Activated CD8-positive, alpha-beta memory T cell treated with anti-CD3 and anti-CD28 coated beads, Interleukin-2, amount 50 U/mL, for 24 hours (primary cell): ENCODE data around the gene LAMP1.
"Not testable (repeated sequence)": the region's sequence is repeated elsewhere in the genome, so short reads cannot be mapped to it uniquely, and the experiment has no call there.

Experiments used
- DNase-seq: peaks from one replicate; pipeline ENCODE4 v3.0.0-alpha.2; 2020; ENCODE audit errors: extremely low read depth

The LAMP1 gene, protein sequence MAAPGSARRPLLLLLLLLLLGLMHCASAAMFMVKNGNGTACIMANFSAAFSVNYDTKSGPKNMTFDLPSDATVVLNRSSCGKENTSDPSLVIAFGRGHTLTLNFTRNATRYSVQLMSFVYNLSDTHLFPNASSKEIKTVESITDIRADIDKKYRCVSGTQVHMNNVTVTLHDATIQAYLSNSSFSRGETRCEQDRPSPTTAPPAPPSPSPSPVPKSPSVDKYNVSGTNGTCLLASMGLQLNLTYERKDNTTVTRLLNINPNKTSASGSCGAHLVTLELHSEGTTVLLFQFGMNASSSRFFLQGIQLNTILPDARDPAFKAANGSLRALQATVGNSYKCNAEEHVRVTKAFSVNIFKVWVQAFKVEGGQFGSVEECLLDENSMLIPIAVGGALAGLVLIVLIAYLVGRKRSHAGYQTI

DNA sequence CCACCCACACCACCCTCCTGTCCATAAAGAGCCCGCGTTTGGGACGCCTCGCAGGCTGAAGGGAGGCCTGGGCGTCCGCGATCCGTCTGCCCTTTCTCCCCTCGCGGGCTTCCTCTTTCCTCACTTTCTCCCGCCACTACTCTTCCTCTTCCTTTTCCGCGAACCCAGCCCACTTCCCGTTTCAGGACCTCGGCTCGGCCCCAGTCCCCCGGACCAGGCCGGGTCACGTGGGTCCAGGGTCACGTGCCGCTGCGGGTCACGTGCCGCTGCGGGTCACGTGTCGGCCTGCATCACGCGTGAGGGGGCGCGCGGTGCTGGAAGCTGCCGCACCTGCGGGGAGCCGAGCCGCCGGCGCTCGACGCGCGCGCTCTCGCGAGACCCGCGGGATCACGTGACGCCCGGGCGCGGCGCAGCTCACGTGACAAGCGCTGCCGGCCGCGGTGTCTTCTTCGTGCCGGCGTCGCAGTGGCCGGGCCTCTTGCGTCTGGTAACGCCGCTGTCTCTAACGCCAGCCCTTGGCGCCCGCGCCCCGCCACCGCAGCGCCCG lies at the start of gene LAMP1:
LAMP1 (plus strand) TSS at position 417 of the 547 bp plus-strand sequence. CDS start 196 bp downstream, outside the sequence.
- DNase-seq, result peak; percentile 93

DNA sequence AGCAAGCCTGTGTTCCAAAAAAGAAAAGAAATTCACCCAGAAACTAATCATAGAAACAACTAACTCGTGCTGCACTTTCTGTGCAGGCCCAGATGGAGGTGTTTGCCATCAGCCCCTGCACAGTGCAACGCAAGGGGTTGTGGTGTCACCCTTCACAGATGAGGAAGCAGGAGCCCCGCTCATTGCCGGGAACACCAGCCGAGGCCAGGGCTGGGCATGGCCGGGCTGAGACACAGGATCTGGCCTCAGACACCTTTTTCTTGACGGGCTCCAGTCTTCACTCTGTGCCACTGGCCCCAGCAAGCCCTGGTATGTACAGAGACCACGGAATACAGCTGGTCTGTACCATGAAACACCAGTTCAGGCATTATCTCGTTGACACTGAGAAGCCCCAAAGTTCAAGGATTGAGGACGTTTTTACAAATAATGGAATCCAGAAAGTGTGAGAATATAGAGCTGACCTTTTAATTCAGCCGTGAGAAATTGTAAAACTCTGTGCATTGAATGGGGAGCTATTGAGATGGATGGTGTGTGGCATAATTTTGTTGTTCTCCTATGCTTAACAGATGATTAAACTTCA lies 44.4 kb upstream of the LAMP1 start:
- DNase-seq, result no peak

DNA sequence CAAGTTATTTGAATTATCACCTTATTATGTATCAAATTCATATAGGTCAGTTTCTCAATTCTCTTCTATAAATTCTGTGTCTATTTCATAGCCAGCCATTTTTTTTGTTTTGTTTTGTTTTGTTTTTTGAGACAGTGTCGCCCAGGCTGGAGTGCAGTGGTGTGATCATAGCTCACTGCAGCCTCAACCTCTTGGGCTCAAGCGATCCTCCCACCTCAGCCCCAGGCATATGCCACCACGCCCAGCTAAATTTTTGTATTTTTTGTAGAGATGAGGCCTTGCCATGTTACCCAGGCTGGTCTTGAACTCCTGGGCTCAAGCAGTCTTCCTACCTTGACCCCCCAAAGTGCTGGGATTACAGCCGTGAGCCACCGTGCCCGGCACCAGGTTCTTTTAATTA lies 39.1 kb upstream of the LAMP1 start:
- DNase-seq, result not testable (repeated sequence)

DNA sequence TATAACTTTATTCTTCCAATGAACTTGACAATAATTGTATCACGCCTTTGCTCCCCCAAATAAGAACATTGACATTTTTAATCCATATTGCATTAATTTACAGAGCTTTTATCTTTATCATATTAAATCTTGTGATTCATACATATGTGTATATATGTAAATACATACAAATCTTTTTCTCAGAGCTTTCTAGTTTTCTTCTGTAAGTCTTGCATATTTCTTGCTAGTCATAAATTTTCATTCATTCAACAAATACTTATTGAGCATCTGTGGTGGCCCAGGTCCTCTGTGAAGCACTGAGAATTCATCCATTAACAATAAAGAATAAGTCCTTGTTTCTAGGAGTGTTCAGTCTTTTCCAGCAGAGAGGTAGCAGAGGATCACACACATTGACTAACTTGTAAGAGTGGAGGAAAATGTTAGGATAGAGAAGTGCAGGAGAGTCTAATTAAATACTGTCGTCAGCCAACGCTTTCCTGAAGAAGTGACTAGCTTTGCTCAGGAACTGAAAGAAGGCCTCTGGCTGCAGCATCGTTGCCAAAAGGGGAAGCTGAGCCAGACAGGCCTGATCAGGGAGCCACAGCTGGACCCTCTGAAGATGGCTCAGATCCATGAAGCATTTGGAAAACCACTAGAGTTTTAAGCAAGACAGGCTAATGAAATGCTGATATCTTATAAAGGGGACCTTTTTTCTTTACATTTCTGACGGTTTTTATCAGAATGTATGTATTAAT lies 38.6 kb upstream of the LAMP1 start:
- DNase-seq, result no peak

DNA sequence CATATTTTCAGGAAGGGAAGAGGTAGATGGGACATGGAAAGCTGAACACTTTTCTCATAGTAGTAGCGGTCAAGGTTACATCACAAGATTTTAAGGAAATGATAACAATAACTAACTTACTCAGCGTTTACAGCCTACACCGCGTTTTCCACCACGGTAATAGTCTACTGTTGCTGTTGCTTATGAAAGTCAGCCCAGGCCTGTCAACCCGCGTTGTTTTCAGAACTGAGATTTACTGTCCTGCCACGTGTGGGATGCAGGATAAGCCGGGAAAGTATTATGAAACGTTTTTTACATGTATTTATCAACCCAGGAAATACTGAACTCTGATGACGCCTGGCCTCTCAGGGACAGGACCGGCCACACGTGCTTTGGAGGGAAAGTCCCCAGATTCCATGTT lies 36.0 kb upstream of the LAMP1 start:
- DNase-seq, result no peak

DNA sequence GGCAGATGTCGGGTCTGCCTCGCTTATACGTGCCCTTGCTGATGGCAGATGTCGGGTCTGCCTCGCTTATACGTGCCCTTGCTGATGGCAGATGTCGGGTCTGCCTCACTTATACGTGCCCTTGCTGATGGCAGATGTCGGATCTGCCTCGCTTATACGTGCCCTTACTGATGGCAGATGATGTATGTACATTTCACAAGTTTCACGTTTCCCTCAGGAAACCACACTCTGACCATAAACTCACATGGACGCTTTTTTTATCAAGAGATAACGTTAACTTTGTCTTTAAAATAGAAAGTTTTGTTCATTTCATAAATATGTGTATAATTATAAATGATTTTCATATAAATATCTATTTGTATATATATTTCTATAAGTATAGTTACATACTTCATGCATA lies 34.0 kb upstream of the LAMP1 start:
- DNase-seq, result not testable (repeated sequence)

DNA sequence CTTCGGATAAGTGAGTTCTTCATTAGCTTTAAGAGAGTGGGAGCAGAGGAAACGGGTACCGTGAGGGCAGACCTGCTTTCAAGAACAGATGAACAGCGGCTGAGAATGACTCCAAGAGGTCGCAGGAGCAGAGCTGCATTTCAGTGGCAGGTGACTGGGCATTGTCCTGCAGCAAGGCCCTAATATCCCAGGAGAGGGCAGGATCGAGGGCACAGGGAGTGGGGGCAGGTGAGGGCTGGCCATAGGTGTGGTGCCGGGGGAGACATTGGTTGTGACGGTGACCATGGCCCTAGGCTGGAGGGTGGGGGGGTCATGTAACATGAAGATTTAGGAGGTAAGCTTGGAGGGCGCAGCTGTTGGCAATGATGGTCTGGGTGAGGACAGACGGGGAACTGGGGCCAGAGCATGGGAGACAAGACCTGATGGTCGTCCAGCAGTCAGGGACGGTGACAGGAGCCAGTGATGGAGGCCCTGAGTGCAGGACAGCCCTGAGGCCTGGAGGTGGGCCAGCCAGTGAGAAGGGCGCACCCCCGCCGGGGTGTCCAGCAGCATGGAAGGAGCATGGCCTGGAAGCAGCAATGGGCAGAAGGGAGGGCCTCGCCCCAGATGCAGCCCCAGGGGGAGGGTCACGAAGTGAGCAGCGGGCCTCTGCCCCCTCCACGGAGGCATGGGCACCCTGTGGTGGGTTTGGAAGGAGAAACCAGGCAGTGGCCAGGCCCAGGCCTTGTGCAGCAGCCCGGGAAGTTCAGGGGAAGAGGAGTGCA lies 29.2 kb upstream of the LAMP1 start:
- no peak for DNase-seq

DNA sequence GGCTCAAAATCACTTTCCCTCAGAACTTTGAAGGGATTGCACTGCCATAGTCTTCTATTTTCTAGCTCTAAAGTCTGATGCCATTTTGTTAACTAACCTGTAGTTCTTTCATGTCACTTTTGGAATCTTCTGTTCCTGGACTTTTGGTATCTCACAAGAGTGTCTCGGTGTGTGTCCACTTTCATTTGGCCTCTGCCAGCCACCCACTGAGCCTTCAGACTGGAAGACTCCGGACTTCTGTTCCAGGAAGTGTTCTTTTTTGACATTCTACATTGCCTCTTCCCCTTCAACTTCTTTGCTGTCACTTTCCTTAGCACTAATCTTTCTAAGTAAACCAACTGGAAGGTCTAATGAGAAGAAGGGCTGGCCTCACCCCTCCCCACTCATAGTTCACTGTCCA lies 25.0 kb upstream of the LAMP1 start:
- no peak for DNase-seq

DNA sequence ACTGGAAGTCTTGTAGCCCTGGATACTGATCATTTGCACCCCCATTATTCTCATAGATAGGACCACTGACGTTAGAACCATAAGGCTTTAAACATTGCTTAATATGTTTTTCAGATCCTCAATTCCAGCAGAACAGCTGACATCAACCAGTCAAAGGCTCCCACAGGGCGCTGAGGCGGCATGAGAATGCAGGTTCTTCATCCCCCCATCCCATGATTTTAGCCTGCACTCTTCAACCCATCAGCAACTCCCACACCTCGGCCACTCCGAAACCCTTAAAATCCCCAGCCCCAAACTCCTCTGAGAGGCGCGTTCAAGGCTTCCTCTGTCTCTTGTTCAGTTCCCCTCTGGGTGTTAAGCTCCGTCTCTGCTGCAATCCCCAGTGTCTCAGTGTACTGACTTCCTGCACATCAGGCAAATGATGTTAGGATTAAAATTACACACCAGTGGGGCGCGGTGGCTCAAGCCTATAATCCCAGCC lies 24.3 kb upstream of the LAMP1 start:
- no peak for DNase-seq

DNA sequence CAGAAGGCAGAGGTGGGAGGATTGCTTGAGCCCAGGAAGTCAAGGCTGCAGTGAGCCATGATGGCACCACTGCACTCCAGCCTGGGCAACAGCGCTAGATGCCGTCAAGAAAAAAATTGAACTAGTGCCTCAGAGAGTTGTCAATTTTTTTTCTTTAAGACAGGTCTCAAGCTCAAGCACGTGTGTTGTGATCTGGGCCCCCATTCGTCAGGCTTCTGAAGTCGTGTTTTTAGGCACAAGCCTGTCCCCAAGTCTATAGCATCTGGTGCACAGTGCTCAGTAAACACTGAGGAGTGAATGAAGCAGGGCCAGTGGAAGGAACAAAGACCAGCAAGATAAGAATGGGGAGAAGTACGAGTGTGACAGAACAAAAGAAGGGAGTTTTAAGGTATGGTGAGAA lies 23.7 kb upstream of the LAMP1 start:
- DNase-seq, result no peak

DNA sequence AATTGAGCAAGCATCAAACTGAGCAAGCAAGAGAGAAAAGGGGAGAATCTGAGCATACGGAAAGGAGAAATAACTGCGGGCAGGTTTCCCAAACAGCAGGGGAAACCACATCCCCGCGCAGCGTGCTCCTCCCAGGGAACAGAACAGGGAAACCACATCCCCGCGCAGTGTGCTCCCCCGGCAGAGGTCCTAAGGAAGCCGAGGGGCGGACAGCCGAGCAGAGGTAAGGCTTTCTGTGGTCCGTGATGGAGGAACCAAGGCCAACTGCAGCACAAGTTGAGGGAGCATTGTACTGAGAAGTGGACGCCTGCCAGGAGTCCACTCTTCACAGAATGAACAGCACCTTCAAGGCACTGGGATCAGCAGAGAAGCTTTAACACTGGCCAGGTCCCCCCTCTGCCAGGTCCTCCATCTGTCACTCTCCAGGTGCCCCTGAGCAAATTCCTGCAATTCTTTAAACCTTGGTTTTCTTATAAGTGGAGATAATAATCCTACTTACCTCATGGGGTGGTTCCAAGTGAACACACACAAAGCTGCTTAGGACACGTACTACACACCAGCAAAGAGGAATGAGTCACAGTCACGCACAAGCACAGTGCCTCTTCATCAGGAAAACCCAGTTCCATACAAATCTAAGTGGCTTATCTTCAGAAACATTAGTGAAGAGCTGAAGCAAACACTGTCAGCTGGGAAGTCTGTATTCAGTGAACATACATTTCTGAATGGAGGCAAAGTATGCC lies 23.0 kb upstream of the LAMP1 start:
- no peak for DNase-seq

DNA sequence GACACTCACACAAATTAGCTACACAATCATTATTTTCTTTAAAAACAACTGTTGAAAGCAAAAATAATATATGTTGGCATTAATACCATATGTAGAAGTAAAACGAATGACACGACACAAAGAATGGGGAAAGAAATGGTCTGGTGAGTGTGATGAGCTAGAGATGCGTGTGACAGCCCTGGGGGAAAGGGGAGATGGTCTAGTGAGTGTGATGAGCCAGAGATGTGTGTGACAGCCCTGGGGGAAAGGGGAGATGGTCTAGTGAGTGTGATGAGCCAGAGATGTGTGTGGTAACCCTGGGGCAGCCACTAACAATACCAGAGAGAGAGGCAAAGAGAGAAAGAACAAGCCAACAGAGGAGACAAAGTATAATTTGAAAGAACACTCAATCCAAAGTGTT lies 22.3 kb upstream of the LAMP1 start:
- no peak for DNase-seq

DNA sequence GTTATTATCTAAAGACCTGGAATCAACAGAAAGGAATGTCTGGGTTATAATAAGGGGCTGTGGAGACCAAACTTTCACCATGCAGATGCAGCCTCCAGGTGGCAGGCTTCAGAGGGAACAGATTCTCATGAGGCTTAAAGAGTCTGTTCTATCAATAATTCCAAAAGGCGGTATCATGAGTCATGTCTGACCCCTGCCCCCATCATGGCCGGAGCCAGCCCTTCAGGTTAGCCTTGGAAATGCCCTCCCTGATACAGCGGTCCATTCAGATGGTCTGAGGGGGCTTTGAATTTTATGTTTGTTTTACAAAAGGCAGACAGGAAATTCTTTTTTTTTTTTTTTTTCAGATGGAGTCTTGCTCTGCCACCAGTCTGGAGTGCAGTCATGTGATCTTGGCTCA lies 21.7 kb upstream of the LAMP1 start:
- no peak for DNase-seq

DNA sequence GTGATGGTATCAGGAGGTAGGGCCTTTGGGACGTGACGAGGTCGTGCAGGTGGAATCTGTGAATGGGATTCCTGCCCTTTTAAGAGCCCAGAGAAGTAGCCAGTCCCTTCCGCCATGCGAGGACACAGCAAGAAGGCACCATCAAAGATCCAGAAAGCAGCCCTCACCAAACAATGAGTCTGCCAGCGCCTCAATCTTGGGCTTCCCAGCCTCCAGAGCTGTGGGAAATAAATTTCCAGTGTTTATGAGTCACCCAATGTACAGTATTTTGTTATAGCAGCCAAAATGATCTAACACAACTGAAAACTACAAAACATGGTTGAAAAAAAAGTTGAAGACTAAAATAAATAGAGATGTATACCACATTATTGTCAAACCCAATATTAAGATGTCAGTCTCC lies 16.9 kb upstream of the LAMP1 start:
- no peak for DNase-seq

DNA sequence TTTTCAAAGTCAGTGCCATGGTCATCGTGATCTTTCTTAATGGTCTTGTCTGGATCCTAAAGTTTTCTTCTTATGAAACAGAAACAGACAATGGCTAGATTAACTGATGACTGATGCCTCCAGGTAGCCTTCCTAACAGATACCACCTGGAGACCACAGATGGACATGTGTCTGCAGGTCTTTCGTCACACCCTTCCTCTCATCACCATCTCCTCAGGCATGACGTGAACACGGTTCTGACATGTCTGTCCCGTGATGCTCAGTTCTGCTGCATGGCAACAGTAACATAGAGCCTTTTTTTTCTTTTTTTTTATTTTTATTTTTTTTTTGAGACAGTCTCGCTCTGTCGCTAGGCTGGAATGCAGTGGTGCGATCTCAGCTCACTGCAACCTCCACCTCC lies 13.1 kb upstream of the LAMP1 start:
- DNase-seq, result no peak

DNA sequence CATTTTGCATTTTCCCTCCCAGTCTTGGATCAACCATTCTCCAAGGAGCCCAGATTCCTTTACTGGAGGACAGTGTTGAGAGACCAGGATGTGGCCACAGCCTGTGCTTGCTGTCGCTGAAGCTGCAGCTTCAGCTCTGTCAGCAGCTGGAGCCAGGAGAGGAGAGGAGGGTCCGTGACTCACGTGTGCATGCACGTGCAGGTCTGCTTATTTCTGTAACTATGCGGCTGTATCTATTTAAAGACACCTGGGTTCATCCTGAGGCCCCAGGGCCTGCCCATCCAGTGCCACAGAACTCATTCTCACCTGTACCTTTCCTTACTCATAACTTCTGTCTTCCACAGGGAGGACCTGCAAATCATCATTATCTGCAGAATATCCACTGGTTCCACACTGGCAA lies 8.2 kb upstream of the LAMP1 start:
- DNase-seq, result no peak

DNA sequence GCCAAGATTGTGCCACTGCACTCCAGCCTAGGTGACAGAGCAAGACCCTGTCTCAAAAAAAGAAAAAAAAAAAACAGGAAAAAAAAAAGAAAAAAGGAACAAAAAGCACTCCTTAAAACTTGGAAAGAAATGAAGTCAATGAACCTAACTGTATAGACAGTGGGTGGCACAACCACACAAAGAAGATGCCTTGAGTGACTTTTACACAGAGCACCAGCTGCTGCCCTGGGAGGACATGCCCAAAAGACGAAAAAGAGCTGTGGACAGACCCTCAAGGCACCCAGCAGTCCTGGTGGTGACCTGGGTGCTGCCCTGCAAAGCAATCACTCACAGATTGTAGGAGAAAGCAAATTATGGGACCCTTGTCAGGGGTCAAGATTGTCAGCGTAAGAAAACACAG lies 5.9 kb upstream of the LAMP1 start:
- DNase-seq, result no peak

DNA sequence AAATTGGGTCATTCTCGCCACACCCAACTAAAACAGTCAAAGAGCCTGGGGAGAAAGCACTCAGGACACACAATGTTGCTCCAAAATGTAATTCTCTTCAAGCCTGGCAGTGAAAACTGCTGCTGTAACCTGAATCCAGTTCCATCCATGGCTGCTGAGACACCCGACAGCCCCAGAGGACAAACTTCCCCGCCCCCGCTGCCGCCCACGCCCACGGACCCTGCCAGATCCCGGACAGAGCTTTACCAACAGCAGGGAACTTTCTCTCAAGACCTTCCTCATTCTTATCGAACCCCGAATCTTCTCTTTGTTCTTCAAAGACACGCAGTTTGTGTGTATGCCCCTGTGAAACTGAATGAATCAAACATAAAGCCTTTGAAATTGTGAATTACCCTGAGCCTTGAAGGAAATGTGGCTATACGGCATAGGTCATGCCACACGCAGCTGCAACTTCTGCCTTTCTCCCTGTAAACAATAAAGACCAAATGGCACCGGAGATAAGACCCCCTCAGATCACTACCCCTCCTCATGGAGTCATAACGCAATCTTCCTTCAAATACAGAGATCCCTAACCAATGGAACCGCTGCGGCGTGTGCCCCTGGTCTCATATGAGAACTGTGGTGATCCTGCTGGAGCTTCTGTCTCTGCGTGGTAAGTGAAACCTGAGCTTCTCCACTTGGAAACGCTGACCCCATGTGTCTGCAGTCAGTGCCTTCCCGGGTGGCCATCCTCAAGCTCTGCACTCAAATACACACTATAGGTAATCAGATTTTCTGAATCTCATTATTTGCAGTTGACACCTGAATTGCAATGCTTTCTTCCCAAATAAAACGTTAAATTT lies 4.8 kb upstream of the LAMP1 start:
- DNase-seq, result no peak

DNA sequence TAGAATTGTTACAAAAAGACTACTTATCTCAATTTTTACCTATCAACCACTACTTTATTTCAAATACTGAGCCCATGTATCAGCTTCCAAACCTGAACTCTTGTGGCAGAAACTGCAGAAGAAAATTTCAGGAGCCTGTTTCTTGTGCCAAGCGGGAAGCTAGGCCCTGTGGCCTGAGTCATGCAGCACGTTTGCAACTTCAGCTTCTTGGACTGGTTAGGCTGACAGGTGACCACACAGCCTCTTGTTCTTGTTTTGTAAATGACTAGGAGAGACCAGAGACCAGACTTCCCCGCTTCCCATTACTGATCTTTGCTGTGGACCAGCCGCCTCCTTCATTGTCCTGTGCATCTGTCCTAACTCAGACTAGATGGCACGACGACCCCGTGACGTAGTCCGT lies 3.4 kb upstream of the LAMP1 start:
- no peak for DNase-seq

DNA sequence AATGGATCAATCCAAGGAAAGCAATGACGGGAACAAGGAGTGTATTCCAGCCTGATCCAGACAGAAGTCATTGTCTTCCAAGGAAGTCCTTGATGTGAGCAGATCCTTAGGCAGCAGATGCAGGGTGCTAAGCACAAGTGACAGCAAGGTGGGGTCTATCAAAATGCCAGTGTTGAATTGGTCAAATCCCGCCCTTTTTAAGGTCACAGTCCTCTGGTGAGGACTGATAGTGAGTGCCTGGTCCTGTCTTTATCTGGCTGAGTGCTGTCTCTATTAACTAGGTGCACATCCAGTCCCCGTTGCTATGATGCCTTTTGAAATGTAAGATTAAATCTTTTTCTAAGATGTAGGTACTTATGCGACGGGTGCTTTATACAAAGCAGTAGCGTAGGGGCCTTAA lies 1.3 kb upstream of the LAMP1 start:
- no peak for DNase-seq
